GM12878 (cell line): ENCODE results near the gene ECHDC1. TPM values are rescaled to one million over a fixed set of nuclear protein-coding genes. Genes with fewer than 3 reads are reported as not detected.

Experiments used
- ATAC-seq: fragments of 200-7000 bp; cut with Tn5 transposase; 3 replicates; pipeline ENCODE4 v1.9.1; 2020; ENCODE audit warnings: mild to moderate bottlenecking, moderate library complexity
- BruUV-seq: library from RNA; stranded (reverse); fragments of 400-500 nt; replicated peaks from 2 replicates; lab custom pipeline; 2021; lab: Mats Ljungman, UMichigan
- CTCF ChIA-PET: fragments of 300-600 bp; sonication (Branson Sonifier 250); formaldehyde crosslinking; extraction: SDS; loops from one replicate; lab custom pipeline; 2021; ENCODE audit warnings: inconsistent platforms; lab: Yijun Ruan, JAX
- POLR2A ChIA-PET: fragments of 350-600 bp; formaldehyde crosslinking; extraction: SDS; loops from one replicate; lab custom pipeline; 2021; ENCODE audit warnings: inconsistent platforms; lab: Charles Lee
- RAD21 ChIA-PET: fragments of 300-600 bp; sonication (Branson Sonifier 250); formaldehyde crosslinking; loops from one replicate; lab custom pipeline; 2023; ENCODE audit warnings: antibody characterized with exemption; ENCODE audit not compliant: unreplicated experiment; lab: Charles Lee
- SMC1A ChIA-PET: fragments of 300-600 bp; sonication (Branson Sonifier 250); formaldehyde crosslinking; loops from one replicate; lab custom pipeline; 2023; ENCODE audit not compliant: unreplicated experiment, uncharacterized antibody; lab: Charles Lee
- DNase-seq: peaks from one replicate; pipeline ENCODE4 v3.0.0-alpha.2; 2011; ENCODE audit warnings: low read depth, low spot score
- FAIRE-seq: peaks from 3 replicates; lab custom pipeline; 2011; peaks lifted over from hg19 to GRCh38; lab: Jason Lieb, UNC
- H2AFZ ChIP-seq: 2 replicates; pipeline ENCODE4 v1.6.0; 2011; ENCODE audit warnings: low read depth, low read length, control low read depth; ENCODE audit not compliant: control insufficient read depth
- H3K27ac ChIP-seq: 2 replicates; pipeline ENCODE4 v1.5.1; 2011; ENCODE audit warnings: control low read depth; ENCODE audit not compliant: control insufficient read depth, insufficient read depth
- H3K27me3 ChIP-seq, 2 experiments: replicated peaks in 1 of 2; 2 replicates each; pipeline versions ENCODE4 v1.6.0 to v1.6.1; 2011; ENCODE audit warnings: low read length in 1 of 2; ENCODE audit not compliant: control insufficient read depth in 2 of 2, insufficient read depth in 2 of 2
- H3K36me3 ChIP-seq, 2 experiments: 2 replicates each; pipeline ENCODE4 v1.5.1; 2011; ENCODE audit warnings: low read length in 1 of 2; ENCODE audit not compliant: control insufficient read depth in 2 of 2, insufficient read depth in 2 of 2
- H3K4me1 ChIP-seq: 2 replicates; pipeline ENCODE4 v1.6.1; 2011; ENCODE audit warnings: mild to moderate bottlenecking, low read length, moderate library complexity, mixed read lengths; ENCODE audit not compliant: control insufficient read depth, insufficient read depth
- H3K4me2 ChIP-seq: 2 replicates; pipeline ENCODE4 v1.6.0; 2011; ENCODE audit warnings: control low read depth; ENCODE audit not compliant: control insufficient read depth, insufficient read depth
- H3K4me3 ChIP-seq: fragments of 200-600 bp; sonication (generic); 2 replicates; pipeline ENCODE4 v1.5.1; 2016
- H3K79me2 ChIP-seq: 2 replicates; pipeline ENCODE4 v1.6.0; 2011; ENCODE audit warnings: low read length; ENCODE audit not compliant: control insufficient read depth, insufficient read depth
- H3K9ac ChIP-seq: 2 replicates; pipeline ENCODE4 v1.8.0; 2011; ENCODE audit warnings: low read length, control low read depth, mixed read lengths; ENCODE audit not compliant: control insufficient read depth, insufficient read depth
- H3K9me3 ChIP-seq: replicated peaks from 3 replicates; pipeline ENCODE4 v1.5.1; 2011; ENCODE audit warnings: mild to moderate bottlenecking, low read length; ENCODE audit not compliant: control insufficient read depth, insufficient read depth
- H4K20me1 ChIP-seq: 2 replicates; pipeline ENCODE4 v1.6.0; 2011; ENCODE audit not compliant: control insufficient read depth, insufficient read depth
- ATF2 ChIP-seq: IDR thresholded peaks from 2 replicates; pipeline ENCODE4 v1.6.1; 2012; ENCODE audit warnings: low read length, inconsistent platforms
- CBFB ChIP-seq: IDR thresholded peaks from 2 replicates; pipeline ENCODE4 v1.6.1; 2016; ENCODE audit warnings: antibody characterized with exemption, low read depth
- EP300 ChIP-seq, 2 experiments: fragments of 150-350 bp in 1 of 2; IDR thresholded peaks; 2 replicates each; pipeline ENCODE4 v1.6.1; 2011 to 2012; ENCODE audit warnings: low read depth in 2 of 2, low read length in 2 of 2, borderline replicate concordance in 1 of 2, improper control_type of control experiment in 1 of 2, inconsistent platforms in 1 of 2; ENCODE audit not compliant: control insufficient read depth in 1 of 2
- IKZF2 ChIP-seq, 2 experiments: fragments of 450-650 bp; IDR thresholded peaks; 2 replicates each; pipeline ENCODE4 v1.6.1; 2017; ENCODE audit warnings: mild to moderate bottlenecking in 2 of 2, moderate library complexity in 2 of 2
- MEF2B ChIP-seq: fragments of 450-650 bp; IDR thresholded peaks from 2 replicates; pipeline ENCODE4 v1.6.1; 2018; ENCODE audit warnings: mild to moderate bottlenecking, moderate library complexity; ENCODE audit not compliant: partially characterized antibody, poor library complexity, severe bottlenecking
- MLLT1 ChIP-seq: fragments of 450-650 bp; IDR thresholded peaks from 2 replicates; pipeline ENCODE4 v1.6.1; 2016; ENCODE audit warnings: mild to moderate bottlenecking
- MTA2 ChIP-seq: fragments of 450-650 bp; IDR thresholded peaks from 2 replicates; pipeline ENCODE4 v1.6.1; 2016; ENCODE audit warnings: low read depth, mild to moderate bottlenecking, moderate library complexity
- MTA3 ChIP-seq: IDR thresholded peaks from 2 replicates; pipeline ENCODE4 v1.6.1; 2012; ENCODE audit warnings: low read length, inconsistent platforms, borderline replicate concordance
- NRF1 ChIP-seq: conservative IDR thresholded peaks from 2 replicates; pipeline ENCODE4 v1.6.1; 2011; ENCODE audit warnings: mild to moderate bottlenecking, low read depth, low read length, improper control_type of control experiment
- SKIL ChIP-seq: fragments of 450-650 bp; IDR thresholded peaks from 2 replicates; pipeline ENCODE4 v1.6.1; 2017; ENCODE audit warnings: mild to moderate bottlenecking, low read depth, inconsistent platforms; ENCODE audit not compliant: poor library complexity, severe bottlenecking
- TARDBP ChIP-seq: IDR thresholded peaks from 2 replicates; pipeline ENCODE4 v1.6.1; 2016; ENCODE audit warnings: borderline replicate concordance
- TBL1XR1 ChIP-seq: IDR thresholded peaks from 2 replicates; pipeline ENCODE4 v1.6.1; 2012; ENCODE audit warnings: low read depth, low read length, improper control_type of control experiment
- ZBTB40 ChIP-seq: fragments of 450-650 bp; IDR thresholded peaks from 2 replicates; pipeline ENCODE4 v1.6.1; 2016; ENCODE audit warnings: mild to moderate bottlenecking, moderate library complexity, borderline replicate concordance
- ZNF217 ChIP-seq: fragments of 450-650 bp; IDR thresholded peaks from 2 replicates; pipeline ENCODE4 v1.6.1; 2017; ENCODE audit warnings: antibody characterized with exemption, mild to moderate bottlenecking
- WGBS: methylation state at CpG from one replicate; pipeline ENCODE4 v1.1.6; 2016; ENCODE audit warnings: low lambda C conversion rate; ENCODE audit not compliant: insufficient replicate concordance, insufficient coverage; ENCODE audit errors: missing lambda C conversion rate; 5-methylcytosine and 5-hydroxymethylcytosine counted together
- in situ Hi-C: fragments of 300-500 bp; cut with MboI; formaldehyde crosslinking; loops from 9 replicates; pipeline ENCODE4 v1.14.3; 2018; ENCODE audit warnings: mixed read lengths
- intact Hi-C: fragments of 100-400 bp; cut with micrococcal nuclease; formaldehyde crosslinking; loops from one replicate; pipeline ENCODE4 v1.14.2; 2022; ENCODE audit not compliant: unreplicated experiment
- polyA plus RNA-seq, 11 experiments: library from polyadenylated mRNA; depleted of rRNA in 4 of 11; unstranded in 6 of 11; stranded (reverse) in 5 of 11; fragments of >200 nt; fragmentation: Nextera tagmentation in 4 of 11; fragmentation: Illumina TruSeq in 1 of 11; extraction: Ambion mirVana in 4 of 11; extraction: Trizol in 1 of 11; gene quantifications; 1 replicate in 1 of 11; 2 replicates in 10 of 11; pipeline versions ENCODE4 v1.2.1 to v1.2.3, GENCODE V29; 2011 to 2016; ENCODE audit warnings: inconsistent platforms in 2 of 11, missing spikeins in 2 of 11, low read depth in 1 of 11
- total RNA-seq, 4 experiments: library from RNA; depleted of rRNA in 3 of 4; stranded (reverse); fragments of >200 nt in 3 of 4; fragmentation: Illumina TruSeq in 1 of 4; extraction: Trizol in 1 of 4; gene quantifications; 2 replicates each; pipeline versions ENCODE4 v1.2.1 to v1.2.3, GENCODE V29; 2013 to 2021

Gene ECHDC1
- total and polyA plus RNA-seq, 10 of the 15 experiments (the other 5 are each of a cell fraction or from before 2014, with no cell fraction given): 46.2 to 111 (median 70.7) TPM

- WGBS: 55% methylated on average over 1 of the region's 1 CpG
- no peak for ATAC-seq
- H3K27ac ChIP-seq: no peak overlapping the region
- no peaks in the 10 kb centered on the region for H3K36me3 ChIP-seq
- H3K79me2 ChIP-seq: no peaks in the 10 kb centered on the region
- no peaks in the 10 kb centered on the region for H3K27me3 ChIP-seq
- no peak for FAIRE-seq
- no TSS peak for BruUV-seq
- in situ Hi-C loops: no loop called here
- no peaks in the 10 kb centered on the region for H3K9me3 ChIP-seq
- no peak overlapping the region for H3K9ac ChIP-seq
- no peak overlapping the region for H3K4me3 ChIP-seq
- ChIA-PET POLR2A (interaction anchor here (0.5 kb wide), 1 partner anchor 320 kb away, joined by 8 read pairs; no protein-coding TSS in a partner anchor), RAD21 (interaction anchor here (1.0 kb wide), 1 partner anchor 92 kb away, joined by 3 read pairs; no protein-coding TSS in a partner anchor), SMC1A (interaction anchor here (0.8 to 1.8 kb wide), 2 partner anchors 8 to 37 kb away, joined by 4 to 5 read pairs; no protein-coding TSS in a partner anchor), CTCF (interaction anchor here (1.0 to 1.7 kb wide), 3 partner anchors 10 to 37 kb away, joined by 3 to 9 read pairs (median 5); no protein-coding TSS in a partner anchor)
- H3K4me2 ChIP-seq: no peak overlapping the region
- H3K4me1 ChIP-seq: no peaks in the 10 kb centered on the region
- no peaks in the 10 kb centered on the region for H4K20me1 ChIP-seq
- intact Hi-C loops: no loop called here
- TF ChIP-seq MLLT1 (no peak), IKZF2 (IDR thresholded peaks at IDR 0.05) (no peak), TBL1XR1 (no peak), MTA2 (no peak), MEF2B (no peak), MTA3 (no peak), TARDBP (no peak), ZBTB40 (no peak), NRF1 (no peak), SKIL (no peak), CBFB (no peak), ATF2 (no peak), ZNF217 (no peak), EP300 (IDR thresholded peaks at IDR 0.05; ENCODE audit: borderline replicate concordance in 1 of 2, control insufficient read depth in 1 of 2, low read depth in 2 of 2, low read length in 2 of 2) (no peak)
- no peak overlapping the region for H2AFZ ChIP-seq
- DNase-seq: no peak
Observed at GRCh38 chr6:127383988-127384387, 40.6 kb upstream of the ECHDC1 start.
